Skin epidermis (tissue), 12 donors: Measurements from ENCODE around the gene ATP6V0A4.
"Not testable (repeated sequence)": the region's sequence is repeated elsewhere in the genome, so short reads cannot be mapped to it uniquely, and the experiment has no call there.

Experiments
- H3K27ac ChIP-seq, 21 experiments: fragments of 200-600 bp; sonication (generic) in 11 of 21; one replicate each; pipeline ENCODE4 v1.5.0; 2020; ENCODE audit warnings: mild to moderate bottlenecking in 3 of 21, inconsistent platforms in 2 of 21, moderate library complexity in 2 of 21
- H3K4me3 ChIP-seq, 7 experiments: fragments of 200-600 bp; sonication (generic) in 2 of 7; one replicate each; pipeline ENCODE4 v1.5.0; 2020; ENCODE audit warnings: inconsistent platforms in 2 of 7, mild to moderate bottlenecking in 2 of 7, moderate library complexity in 1 of 7

ATP6V0A4 gene

GRCh38 chr7:138753610-138754009 is 44.4 kb downstream of the ATP6V0A4 start:
- Histone ChIP-seq H3K27ac (peak overlapping the region in 2 of 21 experiments; percentile 15 to 21), H3K4me3 (no peak overlapping the region)

GRCh38 chr7:138753150-138753518 is 44.9 kb downstream of the ATP6V0A4 start:
- Histone ChIP-seq H3K27ac (peak overlapping the region in 7 of 21 experiments; percentile 15 to 76 (median 37)), H3K4me3 (no peak overlapping the region)

GRCh38 chr7:138752518-138753149 is 45.4 kb downstream of the ATP6V0A4 start:
- no peak overlapping the region for H3K4me3 ChIP-seq
- peak overlapping the region in 7 of 21 experiments; percentile 15 to 76 (median 37) for H3K27ac ChIP-seq

GRCh38 chr7:138750901-138751464 is 47.0 kb downstream of the ATP6V0A4 start:
- no peak overlapping the region for H3K27ac ChIP-seq

DNA sequence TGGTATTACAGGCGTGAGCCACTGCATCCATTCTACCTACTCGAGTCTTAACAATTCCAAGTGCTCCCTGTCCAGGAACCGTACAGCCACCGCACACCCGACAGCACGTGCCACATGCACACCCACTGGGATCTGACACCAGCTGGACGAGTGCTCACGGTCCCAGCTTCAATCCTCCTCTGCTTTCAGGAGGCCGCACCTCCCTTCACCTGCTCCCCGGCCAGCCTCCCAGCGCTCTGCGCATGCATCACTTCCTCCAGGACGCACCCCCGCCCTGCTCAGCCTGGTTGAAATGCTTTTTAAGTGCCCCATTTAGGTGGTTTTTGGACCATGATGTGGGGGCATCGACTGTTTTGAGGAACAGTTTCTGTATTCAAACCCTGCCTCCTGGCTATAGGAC is 47.5 kb downstream of the ATP6V0A4 start:
- no peak overlapping the region for H3K27ac ChIP-seq
- no peak overlapping the region for H3K4me3 ChIP-seq

More at GRCh38 chr7:138750901-138751464, 47.0 kb downstream of the ATP6V0A4 start:
- no peak overlapping the region for H3K4me3 ChIP-seq

- Histone ChIP-seq H3K4me3 (no peak overlapping the region), H3K27ac (peak overlapping the region in 1 of 21 experiments; percentile 26)
These were observed 48.0 kb downstream of the ATP6V0A4 start for GRCh38 chr7:138749960-138750359.

GRCh38 chr7:138748666-138749065 is 49.3 kb downstream of the ATP6V0A4 start:
- H3K4me3 ChIP-seq = no peak overlapping the region
- H3K27ac ChIP-seq = no peak overlapping the region

GRCh38 chr7:138746073-138746472 is 51.9 kb downstream of the ATP6V0A4 start:
- no peak overlapping the region for H3K27ac ChIP-seq

DNA sequence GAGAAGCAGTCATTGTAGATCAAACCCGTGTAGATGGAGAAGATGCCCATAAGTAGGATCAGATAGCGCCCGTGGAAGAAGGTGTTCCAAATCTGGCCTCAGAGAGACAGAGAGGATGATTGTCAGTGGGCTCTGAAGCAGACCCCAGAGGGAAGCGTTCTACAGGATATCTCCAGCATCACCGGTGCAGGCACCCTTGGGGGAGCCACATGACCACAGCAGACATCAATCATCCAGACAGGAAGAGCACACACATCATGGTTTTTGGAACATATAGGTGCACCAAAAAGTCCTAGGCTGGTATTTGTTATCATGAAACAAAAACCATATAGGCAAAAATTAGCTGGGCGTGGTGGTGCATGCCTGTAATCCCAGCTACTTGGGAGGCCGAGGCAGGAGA is 52.8 kb downstream of the ATP6V0A4 start:
- Histone ChIP-seq H3K4me3 (no peak overlapping the region), H3K27ac (no peak overlapping the region)

More at GRCh38 chr7:138746073-138746472, 51.9 kb downstream of the ATP6V0A4 start:
- no peak overlapping the region for H3K4me3 ChIP-seq

- H3K4me3 ChIP-seq = no peak overlapping the region
- no peak overlapping the region for H3K27ac ChIP-seq
These were observed 56.6 kb downstream of the ATP6V0A4 start for GRCh38 chr7:138741453-138741735.

DNA sequence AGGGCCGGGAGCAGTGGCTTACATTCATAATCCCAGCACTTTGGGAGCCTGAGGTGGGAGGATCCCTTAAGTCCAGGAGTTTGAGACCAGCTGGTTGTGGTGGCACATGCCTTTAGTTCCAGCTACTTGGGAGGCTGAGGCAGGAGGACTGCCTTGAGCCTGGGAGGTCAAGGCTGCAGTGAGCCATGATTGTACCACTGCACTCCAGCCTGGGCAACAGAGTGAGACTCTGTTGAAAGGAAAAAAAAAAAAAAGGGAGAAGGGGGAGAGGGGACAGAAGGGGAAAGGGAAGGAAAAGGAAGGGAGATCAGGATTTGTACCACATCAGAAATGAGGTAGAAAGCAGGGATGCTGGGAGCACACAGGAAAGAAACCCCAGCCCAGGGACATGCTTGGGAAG is 58.1 kb downstream of the ATP6V0A4 start:
- H3K4me3 ChIP-seq = no peak overlapping the region
- no peak overlapping the region for H3K27ac ChIP-seq

- H3K4me3 ChIP-seq = peak overlapping the region in 1 of 7 experiments; percentile 12
These were observed 59.3 kb downstream of the ATP6V0A4 start for GRCh38 chr7:138738551-138739335.

GRCh38 chr7:138738114-138738513 is 59.9 kb downstream of the ATP6V0A4 start:
- Histone ChIP-seq H3K4me3 (no peak overlapping the region), H3K27ac (peak overlapping the region in 1 of 21 experiments; percentile 17)

More at GRCh38 chr7:138738551-138739335, 59.3 kb downstream of the ATP6V0A4 start:
- H3K27ac ChIP-seq = peak overlapping the region in 1 of 21 experiments; percentile 17

GRCh38 chr7:138735399-138735798 is 62.6 kb downstream of the ATP6V0A4 start:
- no peak overlapping the region for H3K27ac ChIP-seq
- no peak overlapping the region for H3K4me3 ChIP-seq

GRCh38 chr7:138731733-138732132 is 66.3 kb downstream of the ATP6V0A4 start:
- not testable (repeated sequence) for H3K27ac ChIP-seq, H3K4me3 ChIP-seq

DNA sequence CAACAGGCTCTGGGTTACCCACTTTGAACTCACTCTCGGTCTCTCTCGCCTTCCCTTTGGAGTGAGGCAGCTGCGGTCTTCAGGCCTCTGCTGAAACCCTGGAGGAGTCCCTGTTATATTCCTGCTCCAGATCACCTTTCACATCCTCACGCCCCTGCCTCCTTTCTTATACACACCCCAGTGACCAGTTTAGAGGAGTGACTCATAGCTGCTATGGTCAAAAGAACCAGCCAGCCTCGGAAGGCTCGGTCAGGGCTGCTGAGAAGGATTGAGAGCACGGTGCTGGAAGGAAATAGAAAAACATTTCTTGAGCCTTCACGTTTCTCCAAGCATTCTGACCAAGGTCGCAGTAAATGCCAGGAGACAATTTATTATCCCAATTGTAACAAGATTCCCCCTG is 68.6 kb downstream of the ATP6V0A4 start:
- no peak overlapping the region for H3K27ac ChIP-seq
- no peak overlapping the region for H3K4me3 ChIP-seq

GRCh38 chr7:138727336-138728099 is 70.5 kb downstream of the ATP6V0A4 start:
- peak overlapping the region in 9 of 21 experiments; percentile 5 to 42 (median 19) for H3K27ac ChIP-seq
- no peak overlapping the region for H3K4me3 ChIP-seq

- Histone ChIP-seq H3K4me3 (no peak overlapping the region), H3K27ac (peak overlapping the region in 1 of 21 experiments; percentile 20)
These were observed 71.7 kb downstream of the ATP6V0A4 start for GRCh38 chr7:138726288-138726687.

DNA sequence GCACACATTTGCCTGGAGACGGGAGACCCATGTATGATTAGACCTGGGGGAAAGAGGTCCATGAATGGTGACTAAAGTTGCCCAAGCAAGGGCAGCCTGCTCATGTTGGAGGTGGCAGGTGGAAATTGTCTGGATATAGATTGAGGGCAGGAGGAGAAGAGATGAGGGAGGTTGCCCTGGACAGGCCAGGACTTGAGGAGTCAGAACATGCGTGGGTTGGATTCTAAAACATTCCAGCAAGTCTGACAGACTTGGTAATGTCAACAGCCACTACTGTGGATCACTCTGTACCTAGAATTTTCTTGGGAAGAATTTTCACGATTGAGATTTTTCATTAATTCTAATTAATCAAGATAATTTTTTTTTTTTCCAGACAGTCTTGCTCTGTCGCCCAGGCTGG is 77.7 kb downstream of the ATP6V0A4 start:
- no peak overlapping the region for H3K4me3 ChIP-seq
- H3K27ac ChIP-seq = peak overlapping the region in 17 of 21 experiments; percentile 16 to 74 (median 66)

- no peak overlapping the region for H3K4me3 ChIP-seq
- H3K27ac ChIP-seq = no peak overlapping the region
These were observed 81.1 kb downstream of the ATP6V0A4 start for GRCh38 chr7:138716889-138717288.
